Karpas-422 (cell line): ENCODE results near the gene PI4K2A. TPM values are rescaled to one million over a fixed set of nuclear protein-coding genes. Genes with fewer than 3 reads are reported as not detected.
"Not testable (repeated sequence)": the region's sequence is repeated elsewhere in the genome, so short reads cannot be mapped to it uniquely, and the experiment has no call there.

ENCODE experiments used
- DNase-seq: peaks from one replicate; pipeline ENCODE4 v3.0.0-alpha.2; 2015
- H2AFZ ChIP-seq: fragments of 200-600 bp; sonication (generic); 2 replicates; pipeline ENCODE4 v1.6.1; 2014; ENCODE audit warnings: antibody characterized with exemption, low read length, mixed read lengths
- H3K27ac ChIP-seq: fragments of 200-600 bp; sonication (generic); 2 replicates; pipeline ENCODE4 v1.5.1; 2014; ENCODE audit warnings: mild to moderate bottlenecking, low read length, moderate library complexity
- H3K27me3 ChIP-seq: fragments of 200-600 bp; sonication (generic); 2 replicates; pipeline ENCODE4 v1.6.1; 2014; ENCODE audit warnings: low read length, mixed read lengths
- H3K36me3 ChIP-seq: fragments of 200-600 bp; sonication (generic); 2 replicates; pipeline ENCODE4 v1.6.1; 2014; ENCODE audit warnings: low read length, mixed read lengths; ENCODE audit not compliant: insufficient read depth
- H3K4me1 ChIP-seq: fragments of 200-600 bp; sonication (generic); 2 replicates; pipeline ENCODE4 v1.6.1; 2014; ENCODE audit warnings: mild to moderate bottlenecking, low read length, mixed read lengths
- H3K4me2 ChIP-seq: fragments of 200-600 bp; sonication (generic); 2 replicates; pipeline ENCODE4 v1.6.1; 2014; ENCODE audit warnings: low read length, low read depth, mild to moderate bottlenecking; ENCODE audit not compliant: poor library complexity, severe bottlenecking
- H3K4me3 ChIP-seq: fragments of 200-600 bp; sonication (generic); 2 replicates; pipeline ENCODE4 v1.5.1; 2014; ENCODE audit warnings: mild to moderate bottlenecking, antibody characterized with exemption, low read length, mixed read lengths
- H3K79me2 ChIP-seq: fragments of 200-600 bp; sonication (generic); 2 replicates; pipeline ENCODE4 v1.6.1; 2014; ENCODE audit warnings: mild to moderate bottlenecking, low read length, mixed read lengths
- H3K9ac ChIP-seq: fragments of 200-600 bp; sonication (generic); 2 replicates; pipeline ENCODE4 v1.6.0; 2014; ENCODE audit warnings: low read length
- H3K9me2 ChIP-seq: fragments of 200-600 bp; sonication (generic), shearing (Covaris generic); replicated peaks from 2 replicates; pipeline ENCODE4 v1.6.0; 2014; ENCODE audit warnings: mild to moderate bottlenecking, low read length, moderate library complexity; ENCODE audit not compliant: insufficient read depth
- H3K9me3 ChIP-seq: fragments of 300-700, 200-600 bp; sonication (generic); 2 replicates; pipeline ENCODE4 v1.6.1; 2014; ENCODE audit warnings: low read length, mixed read lengths
- H4K20me1 ChIP-seq: fragments of 200-600 bp; sonication (generic); 2 replicates; pipeline ENCODE4 v1.6.1; 2014; ENCODE audit warnings: mild to moderate bottlenecking, antibody characterized with exemption, low read length, low read depth; ENCODE audit not compliant: insufficient read depth
- total RNA-seq: library from RNA; depleted of rRNA; stranded (reverse); fragments of >200 nt; shearing (Covaris generic); gene quantifications from 2 replicates; pipeline ENCODE4 v1.2.3, GENCODE V29; 2014; ENCODE audit warnings: low replicate concordance

Gene PI4K2A
- total RNA-seq, 1 experiment from 2014 or later = 4.4 TPM

DNA sequence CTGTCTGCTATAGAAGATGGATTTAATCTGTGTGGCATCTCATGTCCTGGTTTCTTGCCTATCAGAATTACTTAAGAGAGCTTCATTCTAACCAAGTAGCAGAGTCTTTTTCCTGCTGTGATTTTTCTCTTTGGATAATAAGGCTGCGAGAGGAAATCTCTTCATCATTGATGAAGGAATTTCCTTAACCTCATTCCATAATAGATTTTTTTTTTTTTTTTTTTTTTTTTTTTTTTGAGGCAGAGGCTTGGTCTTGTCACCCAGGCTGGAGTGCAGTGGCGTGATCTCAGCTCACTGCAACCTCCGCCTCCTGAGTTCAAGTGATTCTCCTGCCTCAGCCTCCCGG is 8.9 kb downstream of the PI4K2A start:
- H3K9ac ChIP-seq = not testable (repeated sequence)

DNA sequence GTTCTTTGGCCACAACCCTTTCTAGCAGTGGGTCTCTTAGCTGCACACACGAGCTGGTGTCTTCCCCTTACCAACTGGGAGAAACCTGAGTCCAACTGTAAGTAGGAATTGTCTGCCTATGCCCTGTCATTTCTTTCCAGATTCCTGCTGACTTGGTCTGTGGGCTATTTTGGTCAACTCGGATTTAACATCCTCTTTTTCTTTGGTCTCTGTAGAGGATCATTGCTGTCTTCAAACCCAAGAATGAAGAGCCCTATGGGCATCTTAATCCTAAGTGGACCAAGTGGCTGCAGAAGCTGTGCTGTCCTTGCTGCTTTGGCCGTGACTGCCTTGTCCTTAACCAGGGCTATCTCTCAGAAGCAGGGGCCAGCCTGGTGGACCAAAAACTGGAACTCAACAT is 10.3 kb downstream of the PI4K2A start:
- Histone ChIP-seq H3K4me2 (no peak overlapping the region), H3K79me2 (peaks cover 19% of the 10 kb centered on the region)

More for the DNA sequence above, 8.9 kb downstream of the PI4K2A start:
- H3K79me2 ChIP-seq = peaks cover 22% of the 10 kb centered on the region
- H3K27me3 ChIP-seq, DNase-seq, H4K20me1 ChIP-seq, H3K36me3 ChIP-seq, H2AFZ ChIP-seq, H3K9me2 ChIP-seq, H3K4me1 ChIP-seq, H3K4me3 ChIP-seq, H3K9me3 ChIP-seq, H3K4me2 ChIP-seq, H3K27ac ChIP-seq: not testable (repeated sequence)

DNA sequence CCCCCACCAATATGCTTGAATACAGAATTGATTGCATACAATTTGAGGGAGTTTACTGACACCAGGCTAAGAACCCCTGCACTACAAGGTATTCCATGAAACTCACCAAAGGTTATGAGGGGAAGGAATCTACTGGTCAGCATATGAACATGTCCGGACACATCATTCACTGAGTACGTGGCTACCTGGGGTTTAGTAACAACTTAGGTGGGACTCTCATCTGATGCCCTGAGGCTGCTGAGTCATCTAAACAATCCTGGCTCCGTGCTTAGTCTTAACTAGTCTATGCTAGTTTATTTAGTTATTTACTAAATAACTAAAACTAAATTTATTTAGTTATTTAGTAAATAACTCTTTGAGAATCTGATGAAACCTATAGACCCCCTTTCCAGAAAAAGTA is 11.3 kb downstream of the PI4K2A start:
- H3K4me1 ChIP-seq = peaks cover 7% of the 10 kb centered on the region
- no peak overlapping the region for H3K4me2 ChIP-seq
- H3K27ac ChIP-seq = no peak overlapping the region
- peaks cover 17% of the 10 kb centered on the region for H3K79me2 ChIP-seq
- H4K20me1 ChIP-seq = no peaks in the 10 kb centered on the region
- no peak overlapping the region for H3K9ac ChIP-seq
- H3K9me2 ChIP-seq = no peaks in the 10 kb centered on the region
- no peak overlapping the region for H2AFZ ChIP-seq
- no peaks in the 10 kb centered on the region for H3K27me3 ChIP-seq
- DNase-seq = no peak
- H3K9me3 ChIP-seq = no peaks in the 10 kb centered on the region
- H3K4me3 ChIP-seq = no peak overlapping the region
- H3K36me3 ChIP-seq = no peaks in the 10 kb centered on the region; the same call in 1 of the 2 replicates

More for the DNA sequence above, 10.3 kb downstream of the PI4K2A start:
- Histone ChIP-seq H3K27me3 (no peaks in the 10 kb centered on the region), H3K36me3 (no peaks in the 10 kb centered on the region), H4K20me1 (no peaks in the 10 kb centered on the region), H3K9ac (no peak overlapping the region), H3K4me3 (no peak overlapping the region), H2AFZ (no peak overlapping the region), H3K4me1 (peaks cover 7% of the 10 kb centered on the region), H3K27ac (no peak overlapping the region), H3K9me2 (no peaks in the 10 kb centered on the region), H3K9me3 (no peaks in the 10 kb centered on the region)
- DNase-seq = no peak

DNA sequence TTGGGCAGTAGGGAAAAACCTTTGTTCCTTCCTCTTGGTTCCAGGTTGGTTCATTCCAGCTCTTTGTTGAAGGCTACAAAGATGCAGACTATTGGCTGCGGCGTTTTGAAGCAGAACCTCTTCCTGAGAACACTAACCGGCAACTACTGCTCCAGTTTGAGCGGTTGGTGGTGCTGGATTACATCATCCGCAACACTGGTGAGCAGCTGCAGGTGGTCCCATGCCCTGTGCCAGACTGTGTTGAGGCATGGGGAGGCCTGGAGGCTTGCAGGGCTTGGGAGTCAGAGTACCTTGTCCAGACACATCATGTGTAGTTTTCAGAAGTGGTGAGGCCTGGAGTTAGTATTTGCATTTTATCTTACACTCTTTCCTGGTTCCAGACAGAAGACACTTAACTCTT is 16.3 kb downstream of the PI4K2A start:
- no peak for DNase-seq
- Histone ChIP-seq H3K9ac (no peak overlapping the region), H3K27ac (no peak overlapping the region), H3K9me3 (no peaks in the 10 kb centered on the region), H3K79me2 (no peaks in the 10 kb centered on the region), H3K27me3 (no peaks in the 10 kb centered on the region), H4K20me1 (no peaks in the 10 kb centered on the region), H3K4me1 (no peaks in the 10 kb centered on the region), H3K4me2 (no peak overlapping the region), H3K36me3 (no peaks in the 10 kb centered on the region; the same call in 1 of the 2 replicates), H2AFZ (no peak overlapping the region), H3K4me3 (no peak overlapping the region), H3K9me2 (no peaks in the 10 kb centered on the region)

DNA sequence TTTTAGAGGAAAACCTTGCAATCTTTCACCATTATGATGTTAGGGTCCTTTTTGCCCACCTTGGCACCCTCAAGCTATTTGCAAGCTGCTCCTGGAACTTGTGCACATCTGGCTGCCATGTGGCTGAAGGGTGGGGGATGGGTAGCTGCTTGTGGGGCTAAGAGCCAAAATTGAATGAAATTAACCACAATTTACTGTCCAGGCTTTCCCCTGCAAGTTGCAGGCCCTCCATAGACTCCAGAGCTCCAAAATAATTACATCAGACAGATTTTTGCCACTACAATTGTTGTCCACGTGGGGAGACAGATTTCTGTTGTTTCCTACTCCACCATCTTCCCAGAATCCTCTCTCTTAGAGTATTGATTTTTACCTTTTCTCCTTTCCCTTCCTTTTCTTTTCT is 19.1 kb downstream of the PI4K2A start:
- H3K79me2 ChIP-seq = no peaks in the 10 kb centered on the region
- DNase-seq = no peak
- H3K4me1 ChIP-seq = no peaks in the 10 kb centered on the region
- H3K4me3 ChIP-seq = no peak overlapping the region
- H3K27ac ChIP-seq = no peak overlapping the region
- H4K20me1 ChIP-seq = no peaks in the 10 kb centered on the region
- H2AFZ ChIP-seq = no peak overlapping the region
- no peaks in the 10 kb centered on the region for H3K27me3 ChIP-seq
- no peaks in the 10 kb centered on the region for H3K9me2 ChIP-seq
- no peak overlapping the region for H3K9ac ChIP-seq
- no peak overlapping the region for H3K4me2 ChIP-seq
- H3K36me3 ChIP-seq = no peaks in the 10 kb centered on the region; the same call in 1 of the 2 replicates
- no peaks in the 10 kb centered on the region for H3K9me3 ChIP-seq

DNA sequence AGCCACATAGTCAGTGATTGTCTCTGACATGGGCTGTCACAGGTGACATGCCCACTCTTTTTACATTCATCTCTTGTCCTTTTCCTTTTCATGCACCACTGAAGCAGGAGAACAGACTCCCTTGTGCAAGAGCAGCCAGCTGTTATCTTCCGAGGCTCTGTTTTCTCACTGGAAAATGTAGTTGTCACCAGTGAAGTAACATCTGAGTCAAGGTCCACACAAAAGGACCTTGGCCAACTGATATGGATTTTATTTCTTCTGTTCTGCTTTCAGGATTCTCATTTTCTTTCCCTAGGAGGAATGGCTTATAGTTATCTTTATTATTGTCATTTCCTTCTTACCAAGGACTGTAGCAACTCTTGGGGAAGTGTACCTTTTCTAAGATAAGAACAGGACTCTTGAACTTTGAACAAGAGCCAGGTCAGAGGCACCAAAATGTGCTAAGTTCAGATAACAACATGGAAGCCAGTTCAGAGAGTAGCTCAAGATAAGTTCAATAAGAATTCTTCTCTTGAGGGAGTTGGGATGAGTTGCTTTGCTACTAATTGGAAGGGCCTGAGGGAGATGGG is 23.9 kb downstream of the PI4K2A start:
- no peak overlapping the region for H3K9ac ChIP-seq
- H3K9me3 ChIP-seq = no peaks in the 10 kb centered on the region
- H3K27ac ChIP-seq = no peak overlapping the region

DNA sequence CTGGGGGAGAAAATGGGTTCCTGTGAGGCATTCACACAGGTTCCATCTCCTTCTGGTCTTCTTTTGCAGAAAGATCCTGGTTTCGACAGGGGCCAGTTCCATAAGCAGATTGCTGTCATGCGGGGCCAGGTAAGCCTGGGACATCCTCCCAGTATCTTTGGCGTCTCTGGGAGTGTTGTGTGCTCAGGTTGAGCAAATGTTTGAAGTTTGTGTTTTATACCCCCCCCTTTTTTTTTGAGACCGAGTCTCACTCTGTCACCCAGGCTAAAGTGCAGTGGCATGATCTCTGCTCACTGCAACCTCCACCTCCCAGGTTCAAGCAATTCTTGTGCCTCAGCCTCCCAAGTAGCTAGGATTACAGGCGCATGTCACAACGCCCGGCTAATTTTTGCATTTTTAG is 26.5 kb downstream of the PI4K2A start:
- Histone ChIP-seq H3K9ac (no peak overlapping the region), H3K79me2 (no peaks in the 10 kb centered on the region), H2AFZ (no peak overlapping the region), H3K27me3 (no peaks in the 10 kb centered on the region), H3K36me3 (no peaks in the 10 kb centered on the region), H3K4me1 (no peaks in the 10 kb centered on the region), H3K9me2 (no peaks in the 10 kb centered on the region), H3K27ac (no peak overlapping the region), H3K4me3 (no peak overlapping the region), H3K4me2 (no peak overlapping the region), H4K20me1 (no peaks in the 10 kb centered on the region), H3K9me3 (no peaks in the 10 kb centered on the region)
- no peak for DNase-seq

More for the DNA sequence above, 23.9 kb downstream of the PI4K2A start:
- Histone ChIP-seq H3K4me2 (no peak overlapping the region), H3K27me3 (no peaks in the 10 kb centered on the region), H4K20me1 (no peaks in the 10 kb centered on the region), H3K36me3 (no peaks in the 10 kb centered on the region), H3K4me3 (no peak overlapping the region), H3K9me2 (no peaks in the 10 kb centered on the region), H3K79me2 (no peaks in the 10 kb centered on the region), H3K4me1 (no peaks in the 10 kb centered on the region), H2AFZ (no peak overlapping the region)
- DNase-seq = no peak

DNA sequence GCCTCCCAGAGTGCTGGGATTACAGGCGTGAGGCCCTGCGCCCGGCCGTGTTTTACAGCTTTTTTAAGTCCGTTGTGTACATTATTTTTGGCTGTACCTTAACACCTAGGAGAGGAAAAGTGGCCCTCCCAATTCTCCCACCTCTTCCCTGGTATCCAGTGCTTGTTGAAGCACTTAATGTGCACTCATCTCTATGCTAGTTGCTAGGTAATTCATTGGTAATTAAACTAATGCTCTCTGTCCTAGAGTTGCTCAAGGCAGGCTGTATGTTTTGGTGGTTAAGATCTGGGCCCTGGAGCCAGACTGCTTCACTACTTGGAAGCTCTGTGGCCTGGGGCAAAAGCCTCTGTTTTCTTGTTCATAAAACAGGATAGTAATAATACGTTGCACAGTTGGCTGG is 27.0 kb downstream of the PI4K2A start:
- Histone ChIP-seq H3K79me2 (no peaks in the 10 kb centered on the region), H3K27me3 (no peaks in the 10 kb centered on the region), H3K9ac (no peak overlapping the region), H4K20me1 (no peaks in the 10 kb centered on the region), H3K9me2 (no peaks in the 10 kb centered on the region), H3K4me1 (no peaks in the 10 kb centered on the region), H3K4me3 (no peak overlapping the region), H2AFZ (no peak overlapping the region), H3K9me3 (no peaks in the 10 kb centered on the region), H3K27ac (no peak overlapping the region), H3K4me2 (no peak overlapping the region), H3K36me3 (no peaks in the 10 kb centered on the region)
- DNase-seq = no peak

DNA sequence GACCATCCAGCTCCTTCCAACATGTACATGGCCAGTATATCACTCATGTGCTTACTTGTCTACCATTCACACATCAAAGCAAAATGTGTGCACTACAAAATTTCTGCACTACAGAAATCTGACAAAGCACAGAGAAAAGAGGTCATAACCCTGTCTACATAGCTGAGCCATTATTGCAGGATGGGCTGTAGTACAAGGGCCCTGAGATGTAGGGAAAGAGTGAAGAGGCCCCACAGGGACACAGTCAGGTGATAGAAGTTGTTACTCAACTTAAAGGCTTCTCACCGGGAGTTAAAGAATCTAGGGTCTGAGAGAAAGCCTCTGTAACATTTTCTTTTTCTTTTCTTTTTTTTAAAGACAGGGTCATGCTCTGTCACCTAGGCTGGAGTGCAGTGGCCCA is 29.1 kb downstream of the PI4K2A start:
- Histone ChIP-seq H3K79me2 (no peaks in the 10 kb centered on the region), H3K4me2 (no peak overlapping the region), H3K9me3 (no peaks in the 10 kb centered on the region), H3K36me3 (no peaks in the 10 kb centered on the region), H3K9ac (no peak overlapping the region), H3K4me3 (no peak overlapping the region), H3K27me3 (no peaks in the 10 kb centered on the region), H4K20me1 (no peaks in the 10 kb centered on the region), H3K9me2 (no peaks in the 10 kb centered on the region), H3K27ac (no peak overlapping the region), H2AFZ (no peak overlapping the region), H3K4me1 (no peaks in the 10 kb centered on the region)
- no peak for DNase-seq
